ENCODE data around the gene PRR20G.

The PRR20G gene

DNA sequence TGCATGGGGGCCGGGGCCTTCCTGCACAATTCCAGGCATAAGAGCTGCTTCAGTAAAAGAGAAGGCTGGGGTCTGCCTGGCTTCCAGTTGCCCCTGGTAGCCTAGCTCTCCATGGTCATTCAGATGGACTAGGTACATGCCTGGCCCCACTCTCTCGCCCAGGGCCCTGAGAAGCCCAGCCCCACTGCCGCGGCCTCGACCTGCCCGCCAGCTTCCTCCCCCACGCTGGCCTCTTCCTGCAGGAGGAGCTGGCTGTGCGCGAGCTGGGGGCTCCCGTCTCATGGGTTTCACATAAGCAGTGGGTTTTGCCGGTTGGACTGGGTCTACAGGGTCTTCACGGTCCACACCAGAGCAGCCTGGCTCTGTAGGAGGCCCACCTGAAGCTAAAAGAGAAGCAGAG is 3.6 kb downstream of the PRR20G start:
- H3K4me1 ChIP-seq (ENCODE audit: control insufficient read depth, insufficient read depth, low read length), result no peaks in the 10 kb centered on the region; the same call in 1 of the 2 replicates
- no peak overlapping the region for H3K27ac ChIP-seq (ENCODE audit: low read length)
- H3K9me3 ChIP-seq (ENCODE audit: control insufficient read depth, insufficient read depth, low read length), result peaks cover 2% of the 10 kb centered on the region
- no peaks in the 10 kb centered on the region for H3K36me3 ChIP-seq (ENCODE audit: control insufficient read depth, insufficient read depth, low read length)
- H3K4me3 ChIP-seq (ENCODE audit: low read length), result no peak overlapping the region
- no peaks in the 10 kb centered on the region for H3K27me3 ChIP-seq (ENCODE audit: control insufficient read depth, insufficient read depth, low read length)
- DNase-seq (ENCODE audit: low read depth, low spot score), result no peak
- no CpG with 5 or more reads among the region's 12 CpGs for WGBS (ENCODE audit: insufficient coverage, insufficient read length)

DNA sequence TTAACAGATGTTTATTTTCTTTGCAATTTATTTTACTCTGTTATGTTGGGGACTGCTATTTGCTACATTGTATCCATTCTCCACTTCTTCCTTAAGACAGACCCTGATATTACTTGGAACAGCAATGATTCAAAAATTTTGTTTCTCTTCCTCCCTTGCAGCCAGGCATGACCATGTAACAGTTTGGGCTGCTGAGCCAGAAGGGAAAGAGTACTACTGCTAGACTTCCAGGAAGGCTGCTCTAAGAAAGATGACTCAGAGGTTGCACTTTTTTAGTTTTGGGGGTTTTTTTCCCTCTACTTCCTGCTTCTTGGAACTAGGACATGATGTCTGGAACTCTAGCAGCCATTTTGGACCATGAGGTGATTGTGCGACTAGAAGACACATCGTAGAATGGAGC is 10.3 kb downstream of the PRR20G start:
- Histone ChIP-seq H3K4me1 (ENCODE audit: control insufficient read depth, insufficient read depth, low read length) (no peaks in the 10 kb centered on the region), H3K9me3 (ENCODE audit: control insufficient read depth, insufficient read depth, low read length) (peaks cover 6% of the 10 kb centered on the region), H3K4me3 (ENCODE audit: low read length) (no peak overlapping the region), H3K36me3 (ENCODE audit: control insufficient read depth, insufficient read depth, low read length) (no peaks in the 10 kb centered on the region), H3K27me3 (ENCODE audit: control insufficient read depth, insufficient read depth, low read length) (no peaks in the 10 kb centered on the region), H3K27ac (ENCODE audit: low read length) (no peak overlapping the region)
- no CpG with 5 or more reads among the region's 2 CpGs for WGBS (ENCODE audit: insufficient coverage, insufficient read length)
- no peak for DNase-seq (ENCODE audit: low read depth, low spot score)

DNA sequence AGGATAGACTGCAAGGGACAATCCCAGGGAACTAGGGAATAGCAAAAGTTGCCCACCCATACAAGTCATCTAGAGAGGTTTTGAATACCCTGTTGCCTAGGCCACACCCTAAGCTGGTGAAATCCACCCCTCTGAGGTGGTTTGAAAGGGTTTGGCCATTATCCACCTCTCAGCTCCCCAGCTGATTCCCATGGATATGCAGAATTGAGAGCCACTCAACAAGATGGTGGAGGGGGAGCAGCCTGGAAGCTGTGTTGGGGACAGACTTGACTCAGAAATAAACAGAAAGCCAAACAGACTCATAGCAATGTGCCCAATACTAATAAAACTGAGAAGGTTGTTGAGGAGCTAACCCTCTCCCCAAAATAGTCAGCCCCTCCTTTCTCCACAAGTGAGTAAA is 10.9 kb downstream of the PRR20G start:
- Histone ChIP-seq H3K27me3 (ENCODE audit: control insufficient read depth, insufficient read depth, low read length) (no peaks in the 10 kb centered on the region), H3K9me3 (ENCODE audit: control insufficient read depth, insufficient read depth, low read length) (peaks cover 6% of the 10 kb centered on the region), H3K36me3 (ENCODE audit: control insufficient read depth, insufficient read depth, low read length) (no peaks in the 10 kb centered on the region), H3K4me3 (ENCODE audit: low read length) (no peak overlapping the region), H3K4me1 (ENCODE audit: control insufficient read depth, insufficient read depth, low read length) (no peaks in the 10 kb centered on the region), H3K27ac (ENCODE audit: low read length) (no peak overlapping the region)
- DNase-seq (ENCODE audit: low read depth, low spot score), result no peak

DNA sequence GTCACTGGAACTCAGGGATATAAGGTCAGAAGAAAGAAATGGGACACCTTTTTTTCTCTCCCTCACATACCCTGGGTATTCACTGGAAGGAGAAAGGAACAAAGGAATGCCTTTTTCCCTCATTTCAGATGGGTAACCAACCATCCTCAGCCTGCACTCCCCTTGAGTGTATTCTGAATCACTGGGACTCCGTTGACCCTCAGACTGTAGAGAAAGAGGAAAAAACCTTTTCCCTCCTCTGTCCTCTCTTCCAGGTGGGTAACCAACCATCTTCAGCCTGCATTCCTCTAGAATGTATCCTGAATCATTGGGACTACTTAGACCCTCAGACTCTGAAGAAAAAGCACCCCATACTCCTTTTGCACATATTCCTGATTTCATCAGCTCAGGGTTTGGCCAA is 11.4 kb downstream of the PRR20G start:
- no CpG with 5 or more reads among the region's 1 CpG for WGBS (ENCODE audit: insufficient coverage, insufficient read length)
- H3K4me1 ChIP-seq (ENCODE audit: control insufficient read depth, insufficient read depth, low read length), result no peaks in the 10 kb centered on the region
- H3K9me3 ChIP-seq (ENCODE audit: control insufficient read depth, insufficient read depth, low read length), result peaks cover 6% of the 10 kb centered on the region
- no peaks in the 10 kb centered on the region for H3K27me3 ChIP-seq (ENCODE audit: control insufficient read depth, insufficient read depth, low read length)
- H3K4me3 ChIP-seq (ENCODE audit: low read length), result no peak overlapping the region
- H3K27ac ChIP-seq (ENCODE audit: low read length), result no peak overlapping the region
- no peaks in the 10 kb centered on the region for H3K36me3 ChIP-seq (ENCODE audit: control insufficient read depth, insufficient read depth, low read length)
- DNase-seq (ENCODE audit: low read depth, low spot score), result no peak

DNA sequence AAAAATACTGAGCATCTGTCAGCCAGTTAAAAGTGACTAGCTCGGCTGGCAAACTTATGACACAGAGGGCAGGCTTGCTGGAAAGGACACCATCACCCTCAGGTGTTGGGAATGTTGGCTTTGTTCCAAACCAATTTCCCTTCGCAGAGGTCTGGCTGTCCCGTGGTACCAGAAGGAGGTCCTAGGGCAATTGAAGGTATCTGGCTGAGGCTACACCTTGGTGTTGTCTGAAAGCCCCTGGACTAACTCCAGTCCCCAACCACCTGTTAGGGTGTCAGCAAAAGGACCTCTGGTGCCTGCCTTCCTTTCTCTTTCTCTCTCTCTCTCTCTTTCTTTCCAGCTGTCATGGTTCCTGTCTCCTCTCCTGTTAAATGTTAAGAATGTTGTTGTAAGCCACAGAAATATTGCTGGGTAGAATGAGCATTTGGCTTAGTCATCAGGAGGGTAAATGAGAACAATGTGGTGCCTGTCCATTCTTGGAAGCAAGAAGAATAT is 12.5 kb downstream of the PRR20G start:
- no peak overlapping the region for H3K4me3 ChIP-seq (ENCODE audit: low read length)
- no peak overlapping the region for H3K27ac ChIP-seq (ENCODE audit: low read length)
- H3K9me3 ChIP-seq (ENCODE audit: control insufficient read depth, insufficient read depth, low read length), result peaks cover 6% of the 10 kb centered on the region
- WGBS (ENCODE audit: insufficient coverage, insufficient read length), result no CpG with 5 or more reads among the region's 3 CpGs
- no peaks in the 10 kb centered on the region for H3K27me3 ChIP-seq (ENCODE audit: control insufficient read depth, insufficient read depth, low read length)
- no peaks in the 10 kb centered on the region for H3K36me3 ChIP-seq (ENCODE audit: control insufficient read depth, insufficient read depth, low read length)
- no peak for DNase-seq (ENCODE audit: low read depth, low spot score)
- H3K4me1 ChIP-seq (ENCODE audit: control insufficient read depth, insufficient read depth, low read length), result no peaks in the 10 kb centered on the region

DNA sequence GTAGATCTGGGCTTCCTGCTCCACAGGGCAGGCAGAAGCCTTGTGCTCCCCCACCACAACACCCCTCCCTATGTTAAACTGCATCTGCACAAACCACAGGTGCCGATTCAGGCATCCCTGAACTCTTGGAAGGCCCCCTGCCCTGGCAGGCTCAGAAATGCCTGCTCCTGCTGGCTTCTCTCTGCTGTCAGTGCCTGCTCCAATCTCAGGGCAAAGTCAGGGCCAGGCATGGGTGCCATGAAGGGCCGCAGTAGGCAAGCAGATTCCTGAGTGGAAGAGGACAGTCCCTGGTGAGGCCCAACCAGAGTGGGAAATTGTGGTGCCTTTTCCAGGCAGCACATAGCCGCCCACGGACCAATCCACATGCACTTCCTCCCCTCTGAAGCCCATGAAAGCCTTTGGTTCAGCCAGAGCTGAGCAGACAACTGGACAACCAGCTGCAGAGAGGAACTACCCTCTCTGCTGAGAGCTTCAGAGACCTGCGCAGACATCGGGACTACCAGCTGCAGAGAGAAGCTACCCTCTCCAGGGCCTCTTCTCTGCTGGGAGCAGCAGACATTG is 13.6 kb downstream of the PRR20G start:
- H3K9me3 ChIP-seq (ENCODE audit: control insufficient read depth, insufficient read depth, low read length), result peaks cover 6% of the 10 kb centered on the region
- no peak overlapping the region for H3K27ac ChIP-seq (ENCODE audit: low read length)

DNA sequence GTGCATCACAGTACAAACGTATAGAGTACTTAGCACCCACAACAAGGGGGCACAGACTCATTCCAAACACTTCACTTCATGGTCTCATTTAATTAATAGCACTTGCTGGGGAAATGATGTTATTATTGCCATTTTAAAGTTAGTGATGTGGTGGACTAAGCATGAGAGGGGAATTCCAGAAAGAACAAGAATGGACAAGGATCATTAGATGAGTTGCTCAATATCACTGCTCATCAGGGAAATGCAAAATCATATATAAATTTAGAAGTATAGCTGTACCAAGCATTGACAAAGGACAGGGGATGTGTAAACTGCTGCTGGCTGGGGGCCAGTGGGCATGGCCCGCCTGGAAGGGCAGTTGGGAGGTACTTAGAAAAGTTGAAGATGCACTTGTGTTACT is 14.6 kb downstream of the PRR20G start:
- peaks cover 6% of the 10 kb centered on the region for H3K9me3 ChIP-seq (ENCODE audit: control insufficient read depth, insufficient read depth, low read length)
- H3K27ac ChIP-seq (ENCODE audit: low read length), result no peak overlapping the region
- WGBS (ENCODE audit: insufficient coverage, insufficient read length), result no CpG with 5 or more reads among the region's 2 CpGs
- H3K36me3 ChIP-seq (ENCODE audit: control insufficient read depth, insufficient read depth, low read length), result no peaks in the 10 kb centered on the region
- H3K27me3 ChIP-seq (ENCODE audit: control insufficient read depth, insufficient read depth, low read length), result no peaks in the 10 kb centered on the region
- DNase-seq (ENCODE audit: low read depth, low spot score), result no peak
- H3K4me1 ChIP-seq (ENCODE audit: control insufficient read depth, insufficient read depth, low read length), result no peaks in the 10 kb centered on the region
- H3K4me3 ChIP-seq (ENCODE audit: low read length), result no peak overlapping the region

More for the DNA sequence above, 13.6 kb downstream of the PRR20G start:
- Histone ChIP-seq H3K27me3 (ENCODE audit: control insufficient read depth, insufficient read depth, low read length) (no peaks in the 10 kb centered on the region), H3K4me3 (ENCODE audit: low read length) (no peak overlapping the region), H3K4me1 (ENCODE audit: control insufficient read depth, insufficient read depth, low read length) (no peaks in the 10 kb centered on the region), H3K36me3 (ENCODE audit: control insufficient read depth, insufficient read depth, low read length) (no peaks in the 10 kb centered on the region)
- DNase-seq (ENCODE audit: low read depth, low spot score), result no peak
- no CpG with 5 or more reads among the region's 6 CpGs for WGBS (ENCODE audit: insufficient coverage, insufficient read length)

DNA sequence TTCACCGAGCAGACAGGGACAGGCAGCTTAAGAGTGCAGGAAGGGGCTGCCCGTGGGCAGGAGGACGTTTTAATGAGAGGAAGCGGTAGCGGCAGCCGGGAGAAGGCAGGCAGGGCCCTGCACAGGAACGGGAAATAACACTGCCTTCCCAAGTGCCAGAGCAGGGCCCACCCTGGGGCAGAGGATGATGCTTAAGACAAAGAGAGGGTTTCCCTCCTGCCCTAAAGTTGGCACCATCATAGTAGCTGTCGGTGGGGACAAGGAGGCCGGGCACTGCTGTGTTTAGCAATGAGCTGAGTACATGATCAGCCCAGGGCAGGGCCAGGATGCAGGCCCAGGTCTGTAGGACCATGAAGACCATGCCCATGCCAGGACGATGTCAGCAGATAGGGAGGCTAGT is 21.7 kb downstream of the PRR20G start:
- H3K27ac ChIP-seq (ENCODE audit: low read length), result no peak overlapping the region
- no peaks in the 10 kb centered on the region for H3K9me3 ChIP-seq (ENCODE audit: control insufficient read depth, insufficient read depth, low read length)
- H3K36me3 ChIP-seq (ENCODE audit: control insufficient read depth, insufficient read depth, low read length), result no peaks in the 10 kb centered on the region
- H3K4me3 ChIP-seq (ENCODE audit: low read length), result no peak overlapping the region
- WGBS (ENCODE audit: insufficient coverage, insufficient read length), result no CpG with 5 or more reads among the region's 10 CpGs
- no peaks in the 10 kb centered on the region for H3K4me1 ChIP-seq (ENCODE audit: control insufficient read depth, insufficient read depth, low read length)
- H3K27me3 ChIP-seq (ENCODE audit: control insufficient read depth, insufficient read depth, low read length), result no peaks in the 10 kb centered on the region
- no peak for DNase-seq (ENCODE audit: low read depth, low spot score)

DNA sequence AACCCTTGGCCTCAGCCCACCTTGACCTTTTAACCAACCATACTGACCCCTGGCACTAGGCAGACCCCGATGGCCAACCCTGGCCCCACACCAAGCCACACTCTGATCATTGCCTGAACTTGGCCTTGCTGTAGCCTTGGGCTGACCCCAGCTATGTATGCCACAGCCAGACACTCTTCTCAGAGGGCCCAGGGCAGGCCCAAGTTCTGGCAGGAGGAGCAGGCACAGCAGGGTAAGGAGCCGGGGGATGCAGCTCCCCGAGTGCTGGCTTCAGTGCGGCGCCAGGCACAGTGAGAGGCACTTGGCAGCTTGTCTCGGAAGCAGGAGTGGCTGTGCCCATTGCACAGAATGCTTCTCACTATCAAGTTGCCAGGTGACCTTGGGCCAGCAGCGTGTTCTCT is 22.3 kb downstream of the PRR20G start:
- H3K27me3 ChIP-seq (ENCODE audit: control insufficient read depth, insufficient read depth, low read length), result no peaks in the 10 kb centered on the region
- WGBS (ENCODE audit: insufficient coverage, insufficient read length), result no CpG with 5 or more reads among the region's 7 CpGs
- no peak overlapping the region for H3K27ac ChIP-seq (ENCODE audit: low read length)
- H3K4me3 ChIP-seq (ENCODE audit: low read length), result no peak overlapping the region
- H3K9me3 ChIP-seq (ENCODE audit: control insufficient read depth, insufficient read depth, low read length), result no peaks in the 10 kb centered on the region
- no peaks in the 10 kb centered on the region for H3K36me3 ChIP-seq (ENCODE audit: control insufficient read depth, insufficient read depth, low read length)
- no peak for DNase-seq (ENCODE audit: low read depth, low spot score)
- no peaks in the 10 kb centered on the region for H3K4me1 ChIP-seq (ENCODE audit: control insufficient read depth, insufficient read depth, low read length)

DNA sequence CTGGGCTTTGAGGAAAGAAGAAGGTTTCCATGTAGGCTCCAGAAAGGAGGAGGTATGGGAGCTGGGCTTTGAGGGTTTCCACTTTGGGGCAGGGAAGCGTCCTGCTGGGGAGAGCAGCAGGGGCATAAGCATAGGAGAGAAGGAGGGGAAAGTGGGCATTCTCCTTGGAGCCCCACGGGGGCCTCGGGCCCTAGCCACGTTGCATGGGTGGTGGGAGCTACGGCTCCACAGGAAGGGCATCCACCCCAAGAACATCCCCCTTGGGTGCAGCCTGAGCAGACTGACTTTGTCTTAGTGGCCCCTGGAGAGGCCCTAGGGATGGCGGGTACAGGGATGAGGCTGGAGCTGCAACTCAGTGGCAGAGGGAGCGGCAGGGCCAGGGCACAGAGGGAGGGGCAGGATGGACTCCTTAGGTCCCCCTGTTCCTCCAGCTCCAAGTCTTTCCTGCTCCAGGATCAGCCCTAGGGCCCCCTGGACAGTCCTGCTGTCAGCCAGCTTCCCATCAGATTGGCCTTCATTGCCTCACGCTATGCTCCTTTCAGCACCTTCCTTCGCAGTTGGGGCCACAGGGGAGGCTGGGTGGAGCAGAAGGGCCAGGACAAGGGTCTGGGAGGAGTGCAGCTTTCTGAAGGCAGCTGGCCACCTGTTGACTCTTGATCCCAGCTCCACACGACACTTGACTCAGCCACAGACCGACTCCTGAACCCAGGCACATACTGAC is 22.9 kb downstream of the PRR20G start:
- Histone ChIP-seq H3K4me3 (ENCODE audit: low read length) (no peak overlapping the region), H3K9me3 (ENCODE audit: control insufficient read depth, insufficient read depth, low read length) (no peaks in the 10 kb centered on the region), H3K27me3 (ENCODE audit: control insufficient read depth, insufficient read depth, low read length) (no peaks in the 10 kb centered on the region), H3K4me1 (ENCODE audit: control insufficient read depth, insufficient read depth, low read length) (no peaks in the 10 kb centered on the region), H3K36me3 (ENCODE audit: control insufficient read depth, insufficient read depth, low read length) (no peaks in the 10 kb centered on the region), H3K27ac (ENCODE audit: low read length) (no peak overlapping the region)
- DNase-seq (ENCODE audit: low read depth, low spot score), result no peak
- no CpG with 5 or more reads among the region's 11 CpGs for WGBS (ENCODE audit: insufficient coverage, insufficient read length)

DNA sequence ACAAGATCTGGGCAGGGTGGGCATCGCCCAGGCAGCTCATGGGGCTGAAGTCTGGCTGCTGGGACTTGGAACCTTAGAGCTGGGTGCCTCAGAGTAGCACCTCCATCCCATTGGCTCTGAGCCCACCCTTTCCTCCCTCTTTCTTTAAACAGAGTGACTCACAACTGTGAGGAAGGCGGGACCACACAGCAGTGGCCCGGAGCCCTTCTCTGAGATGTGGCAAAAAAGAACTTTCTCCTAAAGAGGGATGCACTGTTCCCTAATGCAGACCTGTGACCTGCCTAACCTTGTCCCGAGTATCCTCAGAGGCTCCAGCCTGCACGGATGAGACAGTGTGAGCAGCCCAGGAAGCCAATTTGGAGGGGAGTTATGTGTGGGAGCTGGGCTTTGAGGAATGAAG is 23.6 kb downstream of the PRR20G start:
- Histone ChIP-seq H3K27me3 (ENCODE audit: control insufficient read depth, insufficient read depth, low read length) (no peaks in the 10 kb centered on the region), H3K36me3 (ENCODE audit: control insufficient read depth, insufficient read depth, low read length) (no peaks in the 10 kb centered on the region), H3K27ac (ENCODE audit: low read length) (no peak overlapping the region), H3K9me3 (ENCODE audit: control insufficient read depth, insufficient read depth, low read length) (no peaks in the 10 kb centered on the region), H3K4me3 (ENCODE audit: low read length) (no peak overlapping the region), H3K4me1 (ENCODE audit: control insufficient read depth, insufficient read depth, low read length) (no peaks in the 10 kb centered on the region)
- WGBS (ENCODE audit: insufficient coverage, insufficient read length), result no CpG with 5 or more reads among the region's 5 CpGs
- DNase-seq (ENCODE audit: low read depth, low spot score), result no peak

Data from iPS DF 6.9 (cell line).